GM18951 (cell line): Measurements from ENCODE around the gene HERC2.

Experiments
- POLR2A ChIP-seq: IDR thresholded peaks from 4 replicates; pipeline ENCODE4 v1.6.1; 2011; ENCODE audit warnings: mild to moderate bottlenecking; ENCODE audit not compliant: insufficient read length, insufficient read depth; ENCODE audit errors: extremely low read depth
- in situ Hi-C: fragments of 300-500 bp; cut with MboI; formaldehyde crosslinking; loops from one replicate; pipeline ENCODE4 v1.12.0; 2022; ENCODE audit warnings: low sequenced_read_pairs, mixed read lengths, inconsistent platforms; ENCODE audit not compliant: unreplicated experiment

HERC2 gene

DNA sequence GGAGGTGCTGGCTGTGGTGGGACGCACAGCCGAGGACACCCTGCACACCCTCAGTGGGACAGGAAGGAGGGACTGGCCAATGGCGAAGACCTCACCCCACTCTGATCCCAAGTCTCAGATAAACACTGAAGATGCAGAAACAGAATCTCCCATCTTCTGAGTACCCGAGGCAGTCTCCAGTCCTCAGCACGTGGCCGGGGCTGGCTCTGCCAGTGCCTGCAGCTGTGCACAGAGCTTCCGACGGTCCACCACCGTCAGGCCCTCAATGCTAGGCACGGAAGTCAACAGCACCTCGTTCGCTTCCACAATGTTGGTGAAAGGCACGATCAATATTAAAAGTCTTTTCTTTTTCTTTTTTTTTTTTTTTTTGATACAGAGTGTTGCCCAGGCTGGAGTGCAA is 206.1 kb downstream of the HERC2 start:
- in situ Hi-C loops: no loop called here
- TF ChIP-seq POLR2A: no peak

DNA sequence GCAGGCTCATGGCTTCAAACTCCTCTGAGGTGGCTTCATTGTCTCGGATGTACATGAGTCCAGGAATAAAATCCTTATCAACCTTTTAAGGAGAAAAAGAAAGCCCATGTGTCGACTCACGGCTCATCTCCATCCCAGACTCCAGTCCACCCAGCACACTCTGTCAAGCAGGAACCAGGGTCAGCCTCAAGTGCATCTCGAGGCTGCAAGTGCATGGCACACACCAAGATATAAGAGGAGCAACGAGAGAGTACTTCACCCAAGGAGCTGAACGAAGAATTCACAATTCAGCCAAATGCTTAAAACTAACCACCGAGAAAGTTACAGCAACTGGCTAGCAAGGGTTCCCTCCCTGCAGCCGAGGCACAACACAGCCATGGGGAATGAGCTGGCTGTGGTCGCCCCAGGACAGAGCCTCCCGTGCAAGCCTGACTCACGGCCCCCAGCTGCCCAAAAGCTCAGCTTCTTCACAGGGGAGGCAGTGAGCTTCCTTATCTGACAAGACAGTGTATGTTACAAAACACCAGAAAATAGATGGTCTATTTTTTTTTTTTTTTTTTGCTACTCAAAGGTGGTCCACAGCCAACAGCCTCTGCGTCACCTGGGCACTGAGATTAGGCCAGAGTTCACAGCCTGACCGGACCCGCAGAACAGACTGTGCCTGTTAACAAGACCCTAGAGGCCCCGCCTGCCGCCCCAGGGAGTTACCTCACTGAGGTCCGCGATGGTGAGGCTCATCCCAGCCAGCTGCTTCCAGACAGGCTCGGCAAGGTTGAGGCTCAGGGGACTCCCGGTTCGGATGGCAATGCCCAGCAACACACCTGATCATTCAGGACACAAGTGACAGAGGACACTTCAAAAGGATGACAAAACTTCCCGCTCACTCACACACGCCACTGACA is 207.0 kb downstream of the HERC2 start:
- in situ Hi-C loops: no loop called here
- no peak for TF ChIP-seq POLR2A

DNA sequence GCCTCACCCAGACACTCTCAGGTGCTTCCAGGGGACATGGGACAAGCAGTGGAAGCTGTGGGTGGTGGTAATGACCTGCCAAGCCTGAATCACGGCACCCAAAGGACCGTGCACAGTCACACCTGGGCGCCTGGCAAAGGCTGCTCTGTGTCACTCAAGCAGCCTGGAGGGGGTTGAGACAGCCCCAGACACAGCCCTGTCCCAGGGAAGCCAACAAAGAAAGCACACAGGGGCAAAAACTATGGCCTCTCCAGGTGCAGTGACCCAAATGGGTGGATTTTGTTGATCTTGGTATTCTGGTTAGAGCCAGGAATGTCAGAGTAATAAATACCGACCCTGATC is 207.9 kb downstream of the HERC2 start:
- TF ChIP-seq POLR2A: no peak
- in situ Hi-C loops: no loop called here

DNA sequence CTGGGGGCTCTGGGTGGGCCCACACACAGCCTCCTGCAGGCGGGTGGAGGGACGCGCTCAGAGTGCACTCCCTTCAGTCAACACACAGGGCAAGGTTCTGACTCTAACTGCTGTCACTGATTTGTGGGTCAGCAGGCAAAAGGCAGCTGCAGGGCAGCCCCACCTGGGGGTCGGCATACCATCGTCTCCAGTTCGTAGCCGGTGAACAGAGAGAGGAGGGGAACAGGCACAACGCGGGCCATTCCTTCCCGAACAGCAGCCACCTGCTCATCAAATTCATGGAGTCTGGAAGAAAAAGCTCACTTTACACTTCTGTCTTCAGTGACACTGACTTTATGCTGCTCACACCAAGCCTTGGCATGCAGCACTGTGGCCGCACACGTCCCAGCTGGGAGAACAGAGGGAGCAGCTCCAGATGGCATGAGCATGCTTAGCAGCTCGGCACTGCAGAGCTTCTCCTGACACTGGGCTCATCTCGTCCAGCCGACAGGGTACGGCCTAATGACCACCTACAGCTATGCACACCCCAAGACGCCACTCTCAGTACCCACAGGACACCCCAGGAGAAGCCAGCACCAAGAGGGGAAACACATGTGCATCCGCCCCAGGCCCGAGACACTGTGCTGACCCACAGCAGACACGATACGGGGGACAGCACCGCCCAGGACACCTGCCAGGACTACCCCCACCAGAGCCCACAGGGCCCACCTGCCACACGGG is 208.4 kb downstream of the HERC2 start:
- TF ChIP-seq POLR2A: no peak
- in situ Hi-C loops: no loop called here

DNA sequence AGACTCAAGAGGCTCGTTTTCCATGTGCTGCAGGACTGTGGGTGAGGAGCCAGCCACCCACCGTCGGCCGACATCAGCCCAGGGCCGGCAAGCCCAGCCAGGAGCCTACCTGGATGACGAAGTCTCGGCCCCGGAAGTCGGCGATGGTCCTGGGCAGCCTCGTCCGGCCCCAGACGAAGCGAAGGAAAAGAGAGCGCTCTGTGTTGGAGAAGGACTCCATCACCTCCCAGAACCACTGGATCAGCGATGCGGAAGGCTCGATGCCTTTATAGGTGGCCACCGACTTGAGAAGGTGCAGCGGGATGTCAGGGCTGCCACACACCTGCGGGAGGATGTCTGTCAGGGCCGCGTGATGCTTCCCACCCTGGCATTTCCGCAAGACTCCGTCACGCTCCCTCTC is 209.0 kb downstream of the HERC2 start:
- TF ChIP-seq POLR2A: no peak
- in situ Hi-C loops: no loop called here

DNA sequence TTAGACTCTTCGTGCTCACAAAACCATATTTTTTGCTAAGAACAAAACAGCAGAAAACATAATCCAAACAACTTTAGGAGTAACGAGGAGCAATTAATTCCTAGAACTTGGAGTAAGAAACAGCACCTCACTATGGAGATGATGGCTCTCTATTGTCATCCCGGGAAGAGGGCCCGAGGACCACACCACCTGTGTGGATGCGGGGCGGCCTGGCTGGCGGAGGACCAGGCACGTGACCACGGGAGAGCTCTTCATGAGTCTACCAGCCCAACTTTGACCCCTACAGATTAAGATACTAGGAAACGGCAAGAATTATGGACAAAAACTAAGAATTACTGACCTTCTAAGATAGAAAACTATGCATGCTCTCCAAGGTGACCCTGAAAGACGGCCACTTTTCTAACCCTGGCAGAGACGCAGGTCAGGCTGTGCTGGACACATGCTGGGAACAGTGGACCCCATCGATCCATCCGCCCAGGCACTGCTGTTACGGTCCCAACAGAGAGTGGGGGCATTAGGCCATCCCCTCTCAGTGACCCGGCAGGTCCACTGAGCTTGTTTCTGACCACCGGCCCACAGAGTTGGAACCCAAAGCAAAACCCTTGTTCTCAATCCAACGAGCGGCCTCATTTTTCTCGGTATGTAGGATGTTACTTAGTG is 209.7 kb downstream of the HERC2 start:
- no peak for TF ChIP-seq POLR2A
- in situ Hi-C loops: no loop called here

DNA sequence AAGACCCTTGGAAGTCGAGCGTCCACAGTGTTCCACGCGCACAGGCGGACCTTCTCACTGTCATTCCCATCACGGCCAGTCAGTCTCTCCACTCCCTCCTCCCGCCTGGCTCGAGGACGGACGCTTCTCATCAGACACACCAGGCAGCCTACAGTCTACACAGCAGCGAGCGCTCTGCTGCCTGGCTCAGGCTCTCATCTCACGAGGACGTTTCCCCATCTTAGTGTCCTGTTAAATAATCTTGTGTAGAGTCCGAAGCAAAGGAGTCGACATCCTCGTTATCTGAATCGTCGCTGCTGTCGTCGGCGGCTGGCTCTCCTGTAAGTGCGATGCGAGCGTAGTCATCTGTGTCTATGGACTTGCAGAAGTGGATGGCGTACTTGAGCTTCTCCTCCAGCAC is 210.4 kb downstream of the HERC2 start:
- no peak for TF ChIP-seq POLR2A
- in situ Hi-C loops: no loop called here

DNA sequence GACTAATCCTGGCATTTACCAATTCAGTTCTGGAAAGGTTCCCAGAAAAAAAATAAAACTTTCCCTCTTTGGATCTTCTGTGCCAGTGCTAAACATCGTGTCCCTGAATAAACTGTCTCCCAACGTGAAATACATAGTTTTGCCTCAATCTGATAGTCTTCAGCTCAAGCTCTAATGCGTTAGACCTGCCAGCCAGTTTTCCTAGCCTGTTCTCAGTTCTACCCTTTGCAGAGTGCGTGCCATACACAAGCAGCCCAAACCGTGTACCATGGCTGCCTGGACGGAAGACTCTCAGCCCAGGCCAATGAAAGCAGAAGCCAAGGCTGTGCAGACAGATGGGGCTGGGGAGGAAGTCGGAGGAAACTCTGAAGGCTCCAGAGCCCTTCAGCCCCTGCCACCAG is 211.5 kb downstream of the HERC2 start:
- in situ Hi-C loops: no loop called here
- TF ChIP-seq POLR2A: no peak

DNA sequence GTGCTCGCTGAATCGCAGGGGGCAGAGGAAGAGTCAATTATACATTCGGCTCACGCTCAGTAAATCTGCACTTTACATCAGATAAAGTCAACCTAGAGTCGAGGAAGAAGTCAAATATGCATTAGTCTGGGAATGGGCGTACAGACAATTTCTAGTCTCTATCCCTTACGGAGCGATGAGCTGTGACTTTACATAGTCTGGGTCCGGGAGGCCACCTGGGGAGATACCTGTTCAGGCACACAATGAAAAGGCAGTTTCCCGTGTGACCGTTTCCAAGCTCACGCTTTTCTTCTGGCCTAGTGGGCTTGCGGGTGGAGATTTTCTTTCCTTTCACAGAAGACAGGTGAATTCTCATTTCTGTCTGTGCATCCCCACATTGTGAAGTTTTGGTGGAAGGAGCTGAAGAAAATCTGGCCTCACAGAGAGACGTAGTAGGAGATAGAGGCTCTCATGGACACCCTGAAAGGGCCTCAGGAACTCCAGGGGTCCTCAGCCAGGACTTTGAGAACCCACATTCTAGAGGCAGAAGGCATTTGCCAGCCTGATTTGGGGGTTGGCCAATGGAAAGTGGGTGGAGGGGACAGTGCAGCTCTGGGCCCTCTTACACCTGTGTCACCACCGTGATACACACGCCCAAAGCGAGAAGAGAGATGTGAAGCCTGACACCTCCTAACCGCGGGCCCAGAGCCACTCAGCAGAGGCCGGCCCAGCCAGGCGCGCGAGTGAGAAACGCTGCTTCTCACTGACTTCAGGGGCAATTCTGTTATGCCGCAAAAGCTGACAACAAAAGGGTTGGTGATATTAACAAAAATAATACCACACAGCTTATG is 212.1 kb downstream of the HERC2 start:
- TF ChIP-seq POLR2A: no peak
- in situ Hi-C loops: no loop called here

DNA sequence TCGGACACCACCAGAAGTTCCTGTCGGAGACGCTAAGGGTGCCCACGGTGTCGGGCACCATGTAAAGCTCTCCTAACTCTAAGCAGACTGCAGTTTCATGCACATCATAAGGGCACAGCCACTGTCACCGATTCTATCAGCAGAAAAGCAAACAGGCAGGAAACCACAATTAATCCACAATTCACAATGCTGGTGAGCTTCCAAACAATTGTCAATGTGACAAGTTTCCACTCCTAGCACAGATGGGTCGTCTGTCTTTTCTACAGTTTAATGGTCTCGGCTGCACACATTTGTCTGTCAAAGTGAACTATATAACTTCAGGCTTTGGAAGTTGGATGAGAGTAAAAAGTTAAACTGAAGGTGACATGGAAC is 214.1 kb downstream of the HERC2 start:
- TF ChIP-seq POLR2A: no peak
- in situ Hi-C loops: no loop called here

DNA sequence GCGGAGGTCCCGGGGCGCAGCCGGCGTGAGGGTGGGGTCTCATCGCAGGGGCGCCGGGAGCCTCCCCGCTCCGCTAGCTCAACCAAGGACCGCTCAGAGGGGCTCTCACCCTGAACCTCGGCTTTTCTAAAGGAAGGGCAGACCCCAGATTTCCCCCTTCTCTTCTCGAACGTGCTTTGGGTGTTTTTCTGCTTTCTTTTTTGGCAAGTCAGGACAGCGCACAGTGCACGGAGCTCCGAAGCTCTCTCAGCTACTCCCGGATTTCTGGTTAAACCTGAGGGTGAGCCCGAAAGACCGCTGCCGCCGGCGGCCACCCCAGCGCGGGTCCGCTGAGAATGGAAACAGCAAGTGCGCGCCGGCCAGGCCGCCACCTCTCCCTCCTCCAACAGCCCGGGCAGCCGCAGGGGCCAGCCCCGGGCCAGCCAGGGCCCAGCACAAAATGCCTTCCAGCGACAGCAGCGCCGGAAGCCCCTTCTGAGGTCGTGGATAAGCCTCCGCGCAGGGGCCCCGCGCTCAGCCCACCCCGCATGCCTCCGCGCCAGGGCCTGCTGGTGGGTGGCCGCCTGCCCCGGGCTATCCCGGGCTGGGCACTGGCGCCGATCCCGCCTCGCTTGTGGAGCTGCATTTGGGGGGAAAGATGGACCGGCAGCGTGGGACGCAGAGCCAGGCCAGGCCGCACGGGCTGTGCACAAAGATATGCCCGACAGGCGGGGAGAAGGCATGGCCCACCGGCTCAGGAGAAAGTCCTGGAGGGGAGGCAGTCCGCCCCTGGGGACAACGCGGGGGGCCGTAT is 214.7 kb downstream of the HERC2 start:
- in situ Hi-C loops: no loop called here
- no peak for TF ChIP-seq POLR2A
